GM18517 (cell line): ENCODE data around the gene PTEN.
"Not testable (repeated sequence)": the region's sequence is repeated elsewhere in the genome, so short reads cannot be mapped to it uniquely, and the experiment has no call there.

Experiments
- ATAC-seq: cut with Tn5 transposase; IDR thresholded peaks from one replicate; pipeline ENCODE4 v1.9.1; 2021; ENCODE audit warnings: mild to moderate bottlenecking, moderate library complexity; ENCODE audit not compliant: unreplicated experiment

PTEN gene

GRCh38 chr10:87868277-87868676 lies 4.9 kb downstream of the PTEN start:
- no peak for ATAC-seq

GRCh38 chr10:87869139-87869538 lies 5.7 kb downstream of the PTEN start:
- not testable (repeated sequence) for ATAC-seq

GRCh38 chr10:87869773-87870551 lies 6.5 kb downstream of the PTEN start:
- ATAC-seq = no peak

- no peak for ATAC-seq
Measured at GRCh38 chr10:87872828-87873227, 9.4 kb downstream of the PTEN start.

DNA sequence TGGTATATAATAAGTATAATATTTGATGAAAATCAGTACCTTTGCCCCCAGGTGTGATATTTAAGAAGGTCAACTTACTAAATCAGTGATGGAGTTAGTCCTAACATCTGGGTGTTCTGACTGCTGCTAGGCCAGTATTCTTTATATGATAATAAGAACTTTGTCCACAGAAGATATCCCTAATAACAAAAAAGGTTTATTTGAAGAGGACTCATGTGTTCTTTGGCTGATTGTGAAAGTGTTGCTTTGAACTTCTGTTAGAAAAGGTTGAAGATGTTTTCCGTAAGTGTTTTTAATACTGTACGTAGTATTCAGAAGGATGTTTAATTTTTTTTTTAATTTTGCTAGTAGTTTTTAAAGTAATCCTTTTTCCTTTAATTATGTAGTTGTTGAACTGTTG lies 10.2 kb downstream of the PTEN start:
- no peak for ATAC-seq

GRCh38 chr10:87875929-87876571 lies 12.6 kb downstream of the PTEN start:
- no peak for ATAC-seq

DNA sequence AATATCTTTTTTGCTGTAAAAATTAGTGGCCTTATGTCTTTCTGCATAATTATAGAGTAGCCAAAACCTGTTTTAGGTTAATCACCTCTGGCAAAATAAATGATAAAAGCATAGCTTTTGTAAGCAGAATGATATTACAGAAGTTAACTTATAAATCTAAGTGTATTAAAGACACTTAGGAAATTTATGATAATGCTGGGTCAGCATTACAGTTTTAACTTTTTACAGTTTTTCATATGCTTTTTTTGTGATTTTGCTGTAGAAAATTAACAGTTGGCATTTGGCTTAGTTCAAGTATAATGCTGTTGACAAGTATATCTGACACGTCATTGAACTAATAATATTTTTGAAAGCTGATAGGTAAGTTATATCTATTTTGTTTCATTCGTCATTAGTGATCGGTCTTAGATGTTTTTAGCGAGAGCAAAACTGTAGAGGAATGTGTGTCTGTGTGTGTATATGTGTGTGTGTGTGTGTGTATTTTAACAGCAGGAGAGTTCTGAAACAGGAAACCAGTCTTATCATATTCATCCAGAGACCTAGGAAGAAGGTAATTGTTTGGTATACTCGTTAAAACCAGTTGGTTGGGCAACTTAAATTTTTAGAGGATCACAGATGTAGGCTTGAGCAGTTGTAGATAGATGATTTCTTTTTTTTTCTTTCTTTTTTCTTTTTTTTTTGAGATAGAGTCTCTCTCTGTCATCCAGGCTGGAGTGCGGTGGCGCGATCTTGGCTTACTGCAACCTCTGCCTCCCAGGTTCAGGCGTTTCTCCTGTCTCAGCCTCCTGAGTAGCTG lies 15.4 kb downstream of the PTEN start:
- ATAC-seq = no peak

- no peak for ATAC-seq
Measured at GRCh38 chr10:87880336-87880735, 16.9 kb downstream of the PTEN start.

GRCh38 chr10:87881373-87882059 lies 18.1 kb downstream of the PTEN start:
- ATAC-seq = not testable (repeated sequence)

DNA sequence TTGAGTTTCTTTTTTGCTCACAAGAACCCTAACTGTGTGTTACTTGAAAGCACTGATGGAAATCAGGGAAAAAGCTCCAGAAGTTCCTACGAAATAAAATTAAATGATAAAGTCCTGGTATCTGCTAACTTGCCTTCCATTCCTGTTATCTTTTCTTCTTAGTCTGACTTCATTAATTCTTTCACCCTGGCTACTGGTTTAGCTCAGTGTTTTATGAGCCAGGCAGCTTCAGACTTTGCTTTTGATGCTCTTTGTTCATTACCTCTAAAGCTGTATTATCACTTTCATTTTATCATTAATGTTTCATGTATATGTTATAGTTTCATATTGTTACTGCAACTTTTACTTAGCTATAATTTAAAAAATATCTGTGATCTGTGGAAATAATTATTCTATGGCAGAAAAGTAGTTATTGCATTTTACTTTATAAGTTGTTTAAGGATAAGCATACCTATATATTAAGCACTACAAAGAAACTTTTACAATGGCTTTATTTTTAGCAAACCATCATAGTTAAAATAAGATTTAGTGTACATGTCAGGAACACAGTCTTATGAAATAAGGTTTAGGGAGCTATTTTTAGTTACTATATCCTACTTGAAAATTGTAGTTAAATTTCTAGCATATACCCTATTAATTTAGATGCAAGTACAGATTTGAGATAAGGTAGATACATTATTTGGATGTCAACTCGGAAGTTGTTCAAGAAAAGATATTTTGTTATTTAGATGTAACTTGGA lies 19.3 kb downstream of the PTEN start:
- ATAC-seq = no peak

DNA sequence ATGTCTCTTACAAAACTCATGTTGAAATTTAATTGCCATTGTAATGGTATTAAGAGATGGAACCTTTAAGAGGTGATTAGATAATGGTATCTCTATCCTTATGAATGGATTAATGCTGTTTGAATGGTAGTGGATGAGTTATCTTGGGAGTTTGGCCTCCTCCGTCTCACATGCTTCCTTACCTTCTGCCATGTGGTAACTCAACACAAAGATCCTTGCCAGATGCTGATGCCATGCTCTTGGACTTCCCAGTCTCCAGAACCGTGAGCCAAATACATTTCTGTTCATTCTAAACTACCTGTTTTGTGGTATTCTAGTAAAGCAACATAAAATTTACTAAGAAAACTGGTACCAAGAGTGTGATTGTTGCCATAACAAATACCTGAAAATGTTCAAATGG lies 23.2 kb downstream of the PTEN start:
- no peak for ATAC-seq

GRCh38 chr10:87887146-87887545 lies 23.7 kb downstream of the PTEN start:
- ATAC-seq = no peak

DNA sequence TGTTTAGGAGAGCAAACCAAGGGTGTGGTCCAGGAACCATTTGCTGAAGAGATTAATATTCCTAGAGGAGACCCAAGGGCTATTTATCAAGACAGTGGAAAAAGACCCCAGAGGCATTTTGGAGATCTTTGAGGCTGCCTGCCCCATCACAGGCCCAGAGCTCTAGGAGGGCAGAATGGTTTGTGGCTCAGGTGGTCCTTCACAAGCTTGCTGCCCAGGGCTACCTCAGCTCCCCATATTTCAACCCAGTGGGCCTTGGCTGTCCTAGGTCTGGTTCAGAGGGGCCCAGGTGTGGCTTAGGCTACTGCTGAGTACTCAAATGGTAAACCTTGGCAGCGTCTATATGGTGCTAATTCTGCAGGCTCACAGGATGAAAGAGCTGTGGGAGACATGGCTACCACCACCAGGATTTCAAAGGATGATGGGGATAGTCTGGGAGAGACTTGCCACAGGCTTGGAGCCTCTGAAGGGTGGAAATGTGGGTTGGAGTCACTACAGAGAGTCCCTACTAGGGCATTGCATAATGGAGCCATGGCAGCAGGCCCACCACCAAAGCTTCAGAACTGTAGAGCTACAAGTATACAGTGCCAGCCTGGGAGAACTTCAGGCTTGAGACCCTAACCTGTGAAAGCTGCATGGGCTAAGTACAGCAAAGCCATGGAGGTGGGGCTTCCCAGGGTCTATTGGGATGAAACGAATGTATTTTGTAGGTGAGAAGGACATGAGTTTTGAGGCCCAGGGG lies 24.3 kb downstream of the PTEN start:
- no peak for ATAC-seq

DNA sequence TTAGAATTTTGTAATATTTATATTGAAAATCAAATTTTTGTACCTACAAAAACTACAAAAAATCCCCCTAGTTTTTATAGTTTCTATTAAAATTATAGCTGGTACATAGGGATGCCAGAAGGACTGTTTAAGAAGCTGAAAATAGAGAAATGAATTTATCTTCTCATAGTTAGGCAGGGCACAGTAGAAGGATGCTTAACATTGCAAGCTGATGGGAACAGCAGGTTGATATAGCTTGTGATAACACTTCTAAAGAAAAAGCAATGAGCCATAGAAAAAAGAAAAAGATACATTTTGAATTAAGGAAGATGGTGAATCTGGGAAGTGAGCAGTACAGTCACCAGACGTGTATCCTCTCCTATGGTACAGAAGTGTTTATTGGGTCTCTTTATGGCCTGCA lies 32.0 kb downstream of the PTEN start:
- ATAC-seq = no peak

DNA sequence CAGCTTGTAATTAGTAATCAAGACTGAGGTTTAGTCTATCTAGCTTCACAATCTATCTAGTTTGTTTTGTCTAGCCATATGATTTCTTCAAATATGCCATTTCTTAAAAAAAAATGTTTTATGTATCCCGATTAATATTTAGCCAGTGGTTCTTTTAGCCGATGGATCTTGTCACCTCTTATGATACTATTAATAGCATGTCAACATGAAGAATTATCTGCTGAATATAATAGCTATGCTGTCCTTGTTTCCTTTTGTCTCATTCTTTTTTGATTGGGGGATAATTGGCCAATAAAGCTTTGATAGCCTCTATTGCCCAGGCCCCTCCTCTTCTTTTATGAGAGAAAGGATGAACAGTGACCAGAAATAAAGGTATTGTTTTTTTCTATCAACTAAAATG lies 32.8 kb downstream of the PTEN start:
- ATAC-seq = no peak

DNA sequence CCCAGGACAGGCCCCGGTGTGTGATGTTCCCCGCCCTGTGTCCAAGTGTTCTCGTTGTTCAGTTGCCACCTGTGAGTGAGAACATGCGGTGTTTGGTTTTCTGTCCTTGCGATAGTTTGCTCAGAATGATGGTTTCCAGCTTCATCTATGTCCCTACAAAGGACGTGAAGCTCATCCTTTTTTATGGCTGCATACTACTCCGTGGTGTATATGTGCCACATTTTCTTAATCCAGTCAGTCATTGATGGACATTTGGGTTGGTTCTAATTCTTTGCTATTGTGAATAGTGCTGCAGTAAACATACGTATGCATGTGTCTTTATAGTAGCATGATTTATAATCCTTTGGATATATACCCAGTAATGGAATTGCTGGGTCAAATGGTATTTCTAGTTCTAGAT lies 34.5 kb downstream of the PTEN start:
- ATAC-seq = not testable (repeated sequence)

DNA sequence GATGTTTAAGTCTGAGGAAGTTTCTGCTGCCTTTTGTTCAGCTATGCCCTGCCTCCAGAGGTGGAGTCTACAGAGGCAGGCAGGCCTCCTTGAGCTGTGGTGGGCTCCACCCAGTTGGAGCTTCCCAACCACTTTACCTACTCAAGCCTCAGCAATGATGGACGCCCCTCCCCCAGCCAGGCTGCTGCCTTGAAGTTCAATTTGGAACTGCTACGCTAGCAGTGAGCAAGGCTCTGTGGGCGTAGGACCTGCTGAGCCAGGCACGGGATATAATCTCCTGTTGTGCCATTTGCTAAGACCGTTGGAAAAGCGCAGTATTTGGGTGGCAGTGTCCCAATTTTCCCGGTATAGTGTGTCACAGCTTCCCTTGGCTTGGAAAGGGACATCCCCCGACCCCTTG lies 40.0 kb downstream of the PTEN start:
- not testable (repeated sequence) for ATAC-seq

- no peak for ATAC-seq
Measured at GRCh38 chr10:87913156-87913921, 49.9 kb downstream of the PTEN start.

- no peak for ATAC-seq
Measured at GRCh38 chr10:87915406-87915805, 52.0 kb downstream of the PTEN start.
